ENCODE measurements around the gene PLBD2. TPM values are rescaled to one million over a fixed set of nuclear protein-coding genes. Genes with fewer than 3 reads are reported as not detected.

The PLBD2 gene
- total RNA-seq, 3 donors from 2014 or later: 15.4 to 59.8 (median 26.9) TPM

DNA sequence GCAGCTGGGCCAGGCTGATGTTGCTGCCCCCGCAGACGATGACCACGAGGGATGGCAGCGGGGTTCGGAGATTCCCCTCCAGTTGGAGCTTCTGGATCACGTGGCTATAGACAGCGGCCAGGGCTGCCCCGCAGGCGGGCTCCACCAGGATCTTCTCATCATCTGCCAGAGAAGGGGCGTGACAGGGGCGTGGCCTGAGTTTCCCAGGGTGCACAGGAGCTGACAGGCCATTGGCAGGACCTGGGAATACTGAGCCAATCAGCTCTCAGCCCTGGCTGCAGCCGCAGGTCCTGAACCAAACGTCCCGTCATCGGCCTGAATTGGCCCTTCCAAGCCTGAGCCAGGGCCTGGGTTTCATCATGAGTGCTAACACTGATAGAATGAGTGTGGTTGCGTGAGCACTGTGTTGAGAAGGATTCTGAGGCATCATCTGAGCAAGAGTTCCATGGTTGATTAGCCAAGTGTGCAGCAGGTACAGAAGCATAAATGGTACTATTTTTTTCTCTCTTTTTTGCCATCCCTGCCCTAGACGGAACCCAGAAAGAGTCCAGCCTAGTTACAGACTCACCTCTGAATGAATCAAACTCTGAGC is 34.7 kb downstream of the PLBD2 start:
- Histone ChIP-seq H3K4me1 (no peaks in the 10 kb centered on the region), H3K27me3 (no peaks in the 10 kb centered on the region), H3K27ac (no peak overlapping the region), H3K36me3 (peaks cover 5% of the 10 kb centered on the region), H3K4me3 (no peak overlapping the region), H3K9me3 (no peaks in the 10 kb centered on the region)
- intact Hi-C loops (cut with DNase I; ENCODE audit: low total_unique reads): no loop called here
- TF ChIP-seq, protein P1, sequence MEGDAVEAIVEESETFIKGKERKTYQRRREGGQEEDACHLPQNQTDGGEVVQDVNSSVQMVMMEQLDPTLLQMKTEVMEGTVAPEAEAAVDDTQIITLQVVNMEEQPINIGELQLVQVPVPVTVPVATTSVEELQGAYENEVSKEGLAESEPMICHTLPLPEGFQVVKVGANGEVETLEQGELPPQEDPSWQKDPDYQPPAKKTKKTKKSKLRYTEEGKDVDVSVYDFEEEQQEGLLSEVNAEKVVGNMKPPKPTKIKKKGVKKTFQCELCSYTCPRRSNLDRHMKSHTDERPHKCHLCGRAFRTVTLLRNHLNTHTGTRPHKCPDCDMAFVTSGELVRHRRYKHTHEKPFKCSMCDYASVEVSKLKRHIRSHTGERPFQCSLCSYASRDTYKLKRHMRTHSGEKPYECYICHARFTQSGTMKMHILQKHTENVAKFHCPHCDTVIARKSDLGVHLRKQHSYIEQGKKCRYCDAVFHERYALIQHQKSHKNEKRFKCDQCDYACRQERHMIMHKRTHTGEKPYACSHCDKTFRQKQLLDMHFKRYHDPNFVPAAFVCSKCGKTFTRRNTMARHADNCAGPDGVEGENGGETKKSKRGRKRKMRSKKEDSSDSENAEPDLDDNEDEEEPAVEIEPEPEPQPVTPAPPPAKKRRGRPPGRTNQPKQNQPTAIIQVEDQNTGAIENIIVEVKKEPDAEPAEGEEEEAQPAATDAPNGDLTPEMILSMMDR (IDR thresholded peaks at IDR 0.05): no peak
- TF ChIP-seq POLR2AphosphoS5 (IDR thresholded peaks at IDR 0.05) (no peak), POLR2A (IDR thresholded peaks at IDR 0.05) (no peak)
- DNase-seq (ENCODE audit: low spot score in 2 of 2): no peak

DNA sequence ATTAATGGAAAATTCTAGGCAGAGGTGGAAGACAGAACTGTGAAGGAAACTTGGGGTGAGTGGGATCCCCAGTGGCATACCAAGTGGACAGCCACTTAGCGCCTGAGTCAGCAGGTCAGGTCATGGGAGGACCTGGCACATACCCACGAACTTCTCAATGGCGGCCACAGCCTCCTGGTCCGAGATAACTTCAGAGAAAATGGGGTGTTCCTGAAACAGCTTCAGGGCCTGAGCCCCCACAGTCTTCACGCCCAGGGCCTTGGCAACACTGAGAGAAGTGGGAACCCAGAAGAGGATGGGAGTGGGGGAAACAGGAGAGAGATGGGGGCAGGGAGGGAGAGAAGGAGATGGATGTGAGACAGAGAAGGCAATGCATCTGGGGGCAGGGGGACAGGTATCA is 35.4 kb downstream of the PLBD2 start:
- TF ChIP-seq POLR2AphosphoS5 (IDR thresholded peaks at IDR 0.05) (no peak), POLR2A (IDR thresholded peaks at IDR 0.05) (no peak)
- TF ChIP-seq, protein P1 (IDR thresholded peaks at IDR 0.05): no peak
- Histone ChIP-seq H3K4me3 (no peak overlapping the region), H3K36me3 (peaks cover under 1% of the 10 kb centered on the region), H3K27ac (no peak overlapping the region), H3K27me3 (peaks cover 0 to 6% of the 10 kb centered on the region in 2 donors), H3K4me1 (no peaks in the 10 kb centered on the region), H3K9me3 (no peaks in the 10 kb centered on the region)
- intact Hi-C loops (cut with DNase I; ENCODE audit: low total_unique reads): no loop called here
- no peak for DNase-seq (ENCODE audit: low spot score in 2 of 2)

DNA sequence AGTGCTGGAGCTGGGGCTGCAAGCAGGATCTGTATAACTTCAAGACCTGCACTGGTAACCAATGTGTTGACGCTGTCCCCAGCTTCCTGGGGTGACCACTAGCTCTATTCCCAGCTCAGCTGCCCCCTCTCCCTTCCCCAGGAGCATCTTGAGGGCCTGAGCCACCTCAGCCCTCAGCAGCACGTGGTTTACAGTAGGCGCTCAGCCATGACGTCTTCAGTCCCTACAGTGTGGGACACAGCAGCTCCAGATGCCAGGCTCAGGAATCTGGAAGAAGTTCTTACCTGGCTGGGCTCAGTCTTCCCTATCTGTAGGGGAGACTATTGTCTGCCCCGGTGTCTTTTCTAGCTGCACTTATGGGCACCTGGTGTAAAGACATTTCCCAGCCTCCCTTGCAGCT is 36.7 kb downstream of the PLBD2 start:
- H3K27ac ChIP-seq: no peak overlapping the region
- H3K9me3 ChIP-seq: no peaks in the 10 kb centered on the region
- no peak for TF ChIP-seq POLR2A (IDR thresholded peaks at IDR 0.05)
- TF ChIP-seq, protein P1 (IDR thresholded peaks at IDR 0.05): no peak
- no peak for TF ChIP-seq POLR2AphosphoS5 (IDR thresholded peaks at IDR 0.05)
- intact Hi-C loops (cut with DNase I; ENCODE audit: low total_unique reads): no loop called here
- peaks cover 0 to 16% of the 10 kb centered on the region in 2 donors for H3K27me3 ChIP-seq
- no peaks in the 10 kb centered on the region for H3K4me1 ChIP-seq
- no peak for DNase-seq (ENCODE audit: low spot score in 2 of 2)
- no peaks in the 10 kb centered on the region for H3K36me3 ChIP-seq
- no peak overlapping the region for H3K4me3 ChIP-seq

DNA sequence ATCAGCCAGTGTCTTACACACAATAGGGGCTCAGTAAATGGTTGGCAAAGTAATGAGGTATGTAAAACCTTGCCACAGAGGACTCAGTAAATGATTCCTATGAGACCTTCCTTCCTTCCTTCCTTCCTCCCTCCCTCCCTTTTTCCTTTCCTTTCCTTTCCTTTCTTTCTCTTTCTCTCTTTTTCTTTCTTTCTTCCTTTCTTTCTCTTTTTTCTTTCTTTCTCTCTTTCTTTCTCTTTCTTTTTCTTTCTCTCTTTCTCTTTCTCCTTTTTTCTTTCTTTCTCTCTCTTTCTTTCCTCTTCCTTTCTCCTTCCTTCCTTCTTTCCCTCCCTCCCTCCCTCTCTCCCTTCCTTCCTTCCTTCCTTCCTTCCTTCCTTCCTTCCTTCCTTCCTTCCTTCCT is 37.8 kb downstream of the PLBD2 start:
- intact Hi-C loops (cut with DNase I; ENCODE audit: low total_unique reads): no loop called here
- TF ChIP-seq POLR2AphosphoS5 (IDR thresholded peaks at IDR 0.05) (no peak), POLR2A (IDR thresholded peaks at IDR 0.05) (no peak)
- TF ChIP-seq, protein P1 (IDR thresholded peaks at IDR 0.05): no peak
- H3K4me1 ChIP-seq: no peaks in the 10 kb centered on the region
- H3K36me3 ChIP-seq: no peaks in the 10 kb centered on the region
- no peak overlapping the region for H3K27ac ChIP-seq
- H3K4me3 ChIP-seq: no peak overlapping the region
- peaks cover 0 to 16% of the 10 kb centered on the region in 2 donors for H3K27me3 ChIP-seq
- H3K9me3 ChIP-seq: no peaks in the 10 kb centered on the region
- DNase-seq (ENCODE audit: low spot score in 2 of 2): no peak

DNA sequence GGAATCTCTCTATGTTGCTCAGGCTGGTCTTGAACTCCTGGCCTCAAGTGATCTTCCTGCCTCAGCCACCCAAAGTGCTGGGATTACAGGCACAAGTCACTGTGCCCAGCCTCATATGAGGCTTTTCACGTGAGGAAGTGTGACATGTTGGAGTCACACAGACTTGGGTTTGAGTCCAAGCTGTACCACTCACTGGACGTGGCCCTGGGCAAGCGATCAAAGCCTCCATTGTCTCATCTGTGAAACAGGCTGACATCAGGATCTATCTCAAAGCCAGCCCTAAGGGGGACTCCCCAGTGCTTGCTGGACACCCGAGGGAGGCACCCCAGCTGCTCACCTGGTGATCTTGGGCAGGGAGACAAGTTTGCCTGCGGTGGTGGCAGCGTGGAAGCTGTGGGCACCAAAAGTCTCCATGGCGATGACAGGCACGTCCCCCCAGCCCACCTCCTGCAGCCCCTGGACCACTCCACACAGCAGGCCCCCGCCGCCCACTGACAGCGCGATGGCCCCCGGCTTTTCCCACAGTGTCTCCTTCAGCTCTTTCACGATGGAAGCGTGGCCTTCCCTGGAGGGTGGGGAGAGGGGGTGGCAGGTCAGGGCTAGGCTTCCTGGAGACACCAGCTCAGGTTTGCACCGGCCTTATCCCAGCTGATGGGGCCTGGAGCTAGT is 38.6 kb downstream of the PLBD2 start:
- H3K36me3 ChIP-seq: no peaks in the 10 kb centered on the region
- DNase-seq (ENCODE audit: low spot score in 2 of 2): no peak
- TF ChIP-seq, protein P1 (IDR thresholded peaks at IDR 0.05): no peak
- no peak for TF ChIP-seq POLR2A (IDR thresholded peaks at IDR 0.05)
- no peak for TF ChIP-seq POLR2AphosphoS5 (IDR thresholded peaks at IDR 0.05)
- peaks cover 0 to 16% of the 10 kb centered on the region in 2 donors for H3K27me3 ChIP-seq
- no peak overlapping the region for H3K27ac ChIP-seq
- H3K4me3 ChIP-seq: no peak overlapping the region
- intact Hi-C loops (cut with DNase I; ENCODE audit: low total_unique reads): no loop called here
- no peaks in the 10 kb centered on the region for H3K9me3 ChIP-seq
- H3K4me1 ChIP-seq: no peaks in the 10 kb centered on the region

All from breast epithelium (tissue), 4 donors.